Neural cell (in vitro differentiated cells): Measurements from ENCODE around the gene DIAPH2. TPM values are rescaled to one million over a fixed set of nuclear protein-coding genes. Genes with fewer than 3 reads are reported as not detected.
A peak's percentile ranks its signal among the peaks of the same experiment; 100 is the strongest.

Experiments used
- H2AFZ ChIP-seq: fragments of 200-600, 300-800 bp; sonication (generic), shearing (Covaris generic); 2 replicates; pipeline ENCODE4 v1.6.0; 2014; ENCODE audit warnings: low read depth, mild to moderate bottlenecking, antibody characterized with exemption, low read length, moderate library complexity
- H3F3A ChIP-seq: fragments of 200-600 bp; shearing (Covaris generic); 2 replicates; pipeline ENCODE4 v1.6.1; 2016; ENCODE audit warnings: mild to moderate bottlenecking, moderate library complexity, mixed read lengths, antibody characterized with exemption, low read length; ENCODE audit not compliant: insufficient read depth, poor library complexity, severe bottlenecking
- H3K27ac ChIP-seq: fragments of 200-600, 300-800 bp; sonication (generic), shearing (Covaris generic); 2 replicates; pipeline ENCODE4 v1.5.1; 2014; ENCODE audit warnings: mild to moderate bottlenecking, low read length, moderate library complexity
- H3K27me3 ChIP-seq: fragments of 300-800, 200-600 bp; sonication (generic), shearing (Covaris generic); 2 replicates; pipeline ENCODE4 v1.6.0; 2014; ENCODE audit warnings: mild to moderate bottlenecking, low read depth, low read length, moderate library complexity; ENCODE audit not compliant: insufficient read depth
- H3K36me3 ChIP-seq: fragments of 300-800, 200-600 bp; sonication (generic), shearing (Covaris generic); 2 replicates; pipeline ENCODE4 v1.5.1; 2014; ENCODE audit warnings: mild to moderate bottlenecking, antibody characterized with exemption, low read length, moderate library complexity; ENCODE audit not compliant: insufficient read depth
- H3K4me2 ChIP-seq: fragments of 300-800, 200-600 bp; sonication (generic), shearing (Covaris generic); 2 replicates; pipeline ENCODE4 v1.6.0; 2014; ENCODE audit warnings: mild to moderate bottlenecking, low read length
- H3K4me3 ChIP-seq: fragments of 300-800, 200-600 bp; sonication (generic), shearing (Covaris generic); 2 replicates; pipeline ENCODE4 v1.5.1; 2014; ENCODE audit warnings: mild to moderate bottlenecking, low read length, moderate library complexity
- H3K79me2 ChIP-seq: fragments of 200-600 bp; shearing (Covaris generic); replicated peaks from 2 replicates; pipeline ENCODE4 v1.6.0; 2014; ENCODE audit warnings: mild to moderate bottlenecking, low read length, moderate library complexity; ENCODE audit not compliant: insufficient read depth
- H3K9ac ChIP-seq: fragments of 300-800, 200-600 bp; sonication (generic), shearing (Covaris generic); 2 replicates; pipeline ENCODE4 v1.6.1; 2016; ENCODE audit warnings: mild to moderate bottlenecking, low read length, mixed read lengths
- H3K9me2 ChIP-seq: fragments of 200-600 bp; shearing (Covaris generic); 2 replicates; pipeline ENCODE4 v1.6.1; 2016; ENCODE audit warnings: mild to moderate bottlenecking, low read length, mixed read lengths; ENCODE audit not compliant: insufficient read depth
- H3K9me3 ChIP-seq: fragments of 200-600, 300-800 bp; sonication (generic), shearing (Covaris generic); 2 replicates; pipeline ENCODE4 v1.6.1; 2016; ENCODE audit warnings: mild to moderate bottlenecking, mixed run types, low read length, moderate library complexity, mixed read lengths
- H4K20me1 ChIP-seq: fragments of 200-600 bp; shearing (Covaris generic); 2 replicates; pipeline ENCODE4 v1.6.1; 2016; ENCODE audit warnings: mild to moderate bottlenecking, mixed run types; ENCODE audit not compliant: insufficient read depth
- CTCF ChIP-seq: fragments of 450-650 bp; IDR thresholded peaks from 2 replicates; pipeline ENCODE4 v1.5.1; 2014; ENCODE audit warnings: antibody characterized with exemption, mild to moderate bottlenecking, moderate library complexity; ENCODE audit not compliant: poor library complexity, severe bottlenecking
- EP300 ChIP-seq: fragments of 450-650 bp; conservative IDR thresholded peaks from 2 replicates; pipeline ENCODE4 v1.6.1; 2014; ENCODE audit warnings: antibody characterized with exemption, mild to moderate bottlenecking, moderate library complexity; ENCODE audit not compliant: poor library complexity, severe bottlenecking
- EZH2 ChIP-seq: fragments of 200-600, 300-800 bp; shearing (Covaris generic), sonication (generic); IDR thresholded peaks from 2 replicates; pipeline ENCODE4 v1.6.1; 2014; ENCODE audit warnings: antibody characterized with exemption, low read length, borderline replicate concordance, mild to moderate bottlenecking; ENCODE audit not compliant: insufficient read depth, poor library complexity, severe bottlenecking
- MXI1 ChIP-seq: fragments of 450-650 bp; conservative IDR thresholded peaks from 2 replicates; pipeline ENCODE4 v1.6.1; 2014; ENCODE audit warnings: antibody characterized with exemption, mild to moderate bottlenecking; ENCODE audit not compliant: poor library complexity, severe bottlenecking
- POLR2AphosphoS5 ChIP-seq: IDR thresholded peaks from 2 replicates; pipeline ENCODE4 v1.6.1; 2012
- RAD21 ChIP-seq: fragments of 450-650 bp; conservative IDR thresholded peaks from 2 replicates; pipeline ENCODE4 v1.6.1; 2014; ENCODE audit warnings: antibody characterized with exemption, mild to moderate bottlenecking, moderate library complexity
- REST ChIP-seq: IDR thresholded peaks from 2 replicates; pipeline ENCODE4 v1.6.1; 2012; ENCODE audit warnings: borderline replicate concordance
- SMC3 ChIP-seq: fragments of 450-650 bp; conservative IDR thresholded peaks from 2 replicates; pipeline ENCODE4 v1.6.1; 2014; ENCODE audit warnings: antibody characterized with exemption, mild to moderate bottlenecking, moderate library complexity; ENCODE audit not compliant: poor library complexity
- TAF1 ChIP-seq: IDR thresholded peaks from 2 replicates; pipeline ENCODE4 v1.6.1; 2012; ENCODE audit warnings: low read depth
- polyA plus RNA-seq: library from polyadenylated mRNA; depleted of rRNA; stranded (reverse); fragments of >200 nt; gene quantifications from 2 replicates; pipeline ENCODE4 v1.2.3, GENCODE V29; 2014

Gene DIAPH2
- polyA plus RNA-seq, 1 donor from 2014 or later, result 0.07 TPM

GRCh38 chrX:97011540-97011939, 326.9 kb downstream of the DIAPH2 start:
- H3K4me3 ChIP-seq, result no peak overlapping the region
- no peak overlapping the region for H2AFZ ChIP-seq
- no peak overlapping the region for H3K27ac ChIP-seq
- no peaks in the 10 kb centered on the region for H3K27me3 ChIP-seq
- TF ChIP-seq POLR2AphosphoS5 (no peak), TAF1 (no peak)
- H3K4me2 ChIP-seq, result no peak overlapping the region
- no peaks in the 10 kb centered on the region for H3K79me2 ChIP-seq
- no peaks in the 10 kb centered on the region for H3K9me2 ChIP-seq
- no peaks in the 10 kb centered on the region for H4K20me1 ChIP-seq
- H3K9me3 ChIP-seq, result no peaks in the 10 kb centered on the region
- no peaks in the 10 kb centered on the region for H3K36me3 ChIP-seq
- no peak overlapping the region for H3K9ac ChIP-seq
- H3F3A ChIP-seq, result no peaks in the 10 kb centered on the region

- no peaks in the 10 kb centered on the region for H3K9me3 ChIP-seq
- H3K9me2 ChIP-seq, result no peaks in the 10 kb centered on the region
- H3K4me2 ChIP-seq, result no peak overlapping the region
- no peaks in the 10 kb centered on the region for H3K36me3 ChIP-seq
- TF ChIP-seq REST (no peak), RAD21 (peak; percentile 45), MXI1 (no peak), EP300 (no peak), POLR2AphosphoS5 (no peak), SMC3 (peak; percentile 20), EZH2 (no peak), CTCF (peak; percentile 41), TAF1 (no peak)
- H3K79me2 ChIP-seq, result no peaks in the 10 kb centered on the region
- no peak overlapping the region for H2AFZ ChIP-seq
- no peaks in the 10 kb centered on the region for H3F3A ChIP-seq
- H4K20me1 ChIP-seq, result no peaks in the 10 kb centered on the region
- no peak overlapping the region for H3K4me3 ChIP-seq
- no peak overlapping the region for H3K27ac ChIP-seq
- no peak overlapping the region for H3K9ac ChIP-seq
- H3K27me3 ChIP-seq, result no peaks in the 10 kb centered on the region
Observed at GRCh38 chrX:97016106-97016505, 331.5 kb downstream of the DIAPH2 start.

GRCh38 chrX:97021680-97022079, 337.0 kb downstream of the DIAPH2 start:
- Histone ChIP-seq H2AFZ (no peak overlapping the region), H3K9ac (no peak overlapping the region), H3K9me3 (no peaks in the 10 kb centered on the region), H3F3A (no peaks in the 10 kb centered on the region), H3K79me2 (no peaks in the 10 kb centered on the region), H3K36me3 (no peaks in the 10 kb centered on the region), H3K4me3 (no peak overlapping the region), H3K4me2 (no peak overlapping the region), H4K20me1 (no peaks in the 10 kb centered on the region), H3K27me3 (no peaks in the 10 kb centered on the region), H3K9me2 (no peaks in the 10 kb centered on the region), H3K27ac (no peak overlapping the region)
- no peak for TF ChIP-seq CTCF
